Epithelial cell of esophagus (primary cell): ENCODE measurements around the gene CD7.
A peak's percentile ranks its signal among the peaks of the same experiment; 100 is the strongest.

Experiments
- DNase-seq: peaks from one replicate; pipeline ENCODE4 v3.0.0; 2010; ENCODE audit warnings: low read depth
- H3K4me3 ChIP-seq: 2 replicates; pipeline ENCODE4 v1.5.1; 2011; ENCODE audit warnings: mild to moderate bottlenecking, low read length, control low read depth
- CTCF ChIP-seq: IDR thresholded peaks from 2 replicates; pipeline ENCODE4 v1.5.1; 2011; ENCODE audit warnings: low read depth, mild to moderate bottlenecking, low read length, control low read depth, inconsistent platforms; ENCODE audit not compliant: insufficient read depth; ENCODE audit errors: missing control alignments

Gene CD7

GRCh38 chr17:82272495-82273326, 44.7 kb downstream of the CD7 start:
- no peak for TF ChIP-seq CTCF
- peak overlapping the region; percentile 83 for H3K4me3 ChIP-seq
- no peak for DNase-seq

- H3K4me3 ChIP-seq = no peak overlapping the region
- no peak for DNase-seq
- no peak for TF ChIP-seq CTCF
These were observed 46.0 kb downstream of the CD7 start for GRCh38 chr17:82271401-82271800.

- TF ChIP-seq CTCF = no peak
- no peak for DNase-seq
- H3K4me3 ChIP-seq = no peak overlapping the region
These were observed 46.8 kb downstream of the CD7 start for GRCh38 chr17:82270651-82271050.

GRCh38 chr17:82269882-82270500, 47.4 kb downstream of the CD7 start:
- TF ChIP-seq CTCF = no peak
- no peak overlapping the region for H3K4me3 ChIP-seq
- DNase-seq = no peak

- TF ChIP-seq CTCF = no peak
- H3K4me3 ChIP-seq = no peak overlapping the region
- no peak for DNase-seq
These were observed 48.1 kb downstream of the CD7 start for GRCh38 chr17:82269138-82269881.

GRCh38 chr17:82267575-82268379, 49.6 kb downstream of the CD7 start:
- TF ChIP-seq CTCF = no peak
- peak; percentile 88 for DNase-seq
- H3K4me3 ChIP-seq = peak overlapping the region; percentile 19
